ENCODE data around the gene IRF2BP2. TPM values are rescaled to one million over a fixed set of nuclear protein-coding genes. Genes with fewer than 3 reads are reported as not detected.
A peak's percentile ranks its signal among the peaks of the same experiment; 100 is the strongest.

Gene IRF2BP2
- polyA plus RNA-seq, 2 of the 4 experiments (the other 2 are of a cell fraction) = 38.2 to 53.5 TPM

DNA sequence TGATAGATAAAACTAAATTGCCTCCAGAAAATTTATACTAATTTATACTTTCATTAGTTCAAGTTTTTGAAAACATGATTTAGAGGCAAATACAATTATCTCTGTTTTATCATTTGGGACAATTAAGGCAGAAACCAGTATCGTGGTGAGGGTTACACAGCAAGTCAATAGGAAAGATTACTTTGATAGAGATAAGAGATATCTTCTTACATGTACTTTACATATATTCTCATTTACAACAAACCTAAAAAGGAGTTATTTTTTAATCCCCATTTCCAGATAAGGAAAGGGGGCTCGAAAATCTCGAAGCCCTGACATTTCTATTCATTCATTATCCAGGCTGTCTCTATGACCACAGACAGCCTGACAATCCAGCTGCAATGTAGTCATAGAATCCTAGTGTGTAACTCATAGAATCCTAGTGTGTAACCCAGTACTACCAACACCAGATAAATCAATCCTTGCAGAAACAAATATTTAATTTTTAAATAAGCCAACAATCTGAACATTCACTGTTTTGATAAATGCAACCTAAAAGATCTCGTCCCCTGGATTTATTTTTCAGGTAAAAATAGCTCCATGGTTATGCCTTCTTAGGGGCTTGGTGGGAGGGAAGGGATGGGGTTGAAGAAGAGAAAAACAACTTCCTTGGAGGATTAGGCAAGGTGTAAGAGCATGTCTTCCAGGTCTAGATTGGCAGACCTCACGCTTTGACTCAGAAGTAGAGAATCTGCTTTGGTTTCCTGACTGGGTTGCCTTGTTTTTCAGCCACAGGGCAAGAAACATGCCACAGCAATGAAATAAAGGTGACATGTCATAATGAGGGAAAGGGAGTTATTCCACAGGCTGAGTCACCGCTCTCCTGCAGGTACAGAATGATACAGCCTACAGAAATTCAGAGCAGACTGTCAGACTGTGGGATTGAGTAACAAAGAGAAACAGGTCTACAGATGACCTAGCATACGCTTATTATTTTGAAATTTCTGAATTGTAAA, 45.6 kb downstream of the IRF2BP2 start (continued):
- TF ChIP-seq HOXB13 (CRISPR knock-in tag; IDR thresholded peaks at IDR 0.05; ENCODE audit: low read depth) (no peak), POLR2AphosphoS2 (conservative IDR thresholded peaks at IDR 0.05; ENCODE audit: low read length) (no peak), NFE2L2 (conservative IDR thresholded peaks at IDR 0.05; ENCODE audit: low read length) (no peak), ELK1 (IDR thresholded peaks at IDR 0.05; ENCODE audit: low read depth, low read length) (no peak), CTCF (IDR thresholded peaks at IDR 0.05) (no peak), RARB (CRISPR knock-in tag; IDR thresholded peaks at IDR 0.05) (no peak), GATA3 (IDR thresholded peaks at IDR 0.05; ENCODE audit: borderline replicate concordance) (peak; percentile 46; the same call in 1 of the 2 replicates), CHD2 (IDR thresholded peaks at IDR 0.05; ENCODE audit: low read length, partially characterized antibody) (no peak), TFCP2L1 (CRISPR knock-in tag; IDR thresholded peaks at IDR 0.05) (no peak), SREBF2 (IDR thresholded peaks at IDR 0.05) (no peak), RNF2 (IDR thresholded peaks at IDR 0.05; ENCODE audit: borderline replicate concordance, low read depth) (no peak), HOXB5 (CRISPR knock-in tag; IDR thresholded peaks at IDR 0.05) (no peak), RAD21 (conservative IDR thresholded peaks at IDR 0.05 in 1 of 2, IDR thresholded peaks at IDR 0.05 in 1 of 2) (peak; percentile 4 to 41; a peak in 1 of 5 replicates), EP300 (IDR thresholded peaks at IDR 0.05) (peak; percentile 67 to 77; a peak in 3 of 5 replicates), NPAS2 (CRISPR knock-in tag; IDR thresholded peaks at IDR 0.05; ENCODE audit: borderline replicate concordance) (no peak), HEYL (CRISPR knock-in tag; IDR thresholded peaks at IDR 0.05) (no peak), CBX8 (IDR thresholded peaks at IDR 0.05) (no peak), KDM5A (IDR thresholded peaks at IDR 0.05) (no peak), MAZ (IDR thresholded peaks at IDR 0.05; ENCODE audit: borderline replicate concordance, low read depth, low read length) (no peak), JUN (IDR thresholded peaks at IDR 0.05) (peak in 1 of 2 experiments; percentile 78; a peak in 4 of 5 replicates), ZFP36 (IDR thresholded peaks at IDR 0.05; ENCODE audit: borderline replicate concordance, partially characterized antibody) (no peak), MYC (IDR thresholded peaks at IDR 0.05; ENCODE audit: borderline replicate concordance, low read length) (no peak), ZNF302 (CRISPR knock-in tag; IDR thresholded peaks at IDR 0.05) (no peak), CEBPB (IDR thresholded peaks at IDR 0.05) (peak; percentile 55 to 75; a peak in 2 of 4 replicates), HMGXB4 (CRISPR knock-in tag; IDR thresholded peaks at IDR 0.05; ENCODE audit: borderline replicate concordance) (no peak), EHMT2 (IDR thresholded peaks at IDR 0.05; ENCODE audit: low read depth) (no peak), KDM1A (IDR thresholded peaks at IDR 0.05; ENCODE audit: low read depth) (no peak), ZC3H11A (IDR thresholded peaks at IDR 0.05) (no peak), HOXA7 (CRISPR knock-in tag; IDR thresholded peaks at IDR 0.05) (no peak), POLR2A (IDR thresholded peaks at IDR 0.05; ENCODE audit: low read length) (no peak)
- TF ChIP-seq, protein P1, sequence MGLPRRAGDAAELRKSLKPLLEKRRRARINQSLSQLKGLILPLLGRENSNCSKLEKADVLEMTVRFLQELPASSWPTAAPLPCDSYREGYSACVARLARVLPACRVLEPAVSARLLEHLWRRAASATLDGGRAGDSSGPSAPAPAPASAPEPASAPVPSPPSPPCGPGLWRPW (IDR thresholded peaks at IDR 0.05) = no peak
- TF ChIP-seq, protein P2, sequence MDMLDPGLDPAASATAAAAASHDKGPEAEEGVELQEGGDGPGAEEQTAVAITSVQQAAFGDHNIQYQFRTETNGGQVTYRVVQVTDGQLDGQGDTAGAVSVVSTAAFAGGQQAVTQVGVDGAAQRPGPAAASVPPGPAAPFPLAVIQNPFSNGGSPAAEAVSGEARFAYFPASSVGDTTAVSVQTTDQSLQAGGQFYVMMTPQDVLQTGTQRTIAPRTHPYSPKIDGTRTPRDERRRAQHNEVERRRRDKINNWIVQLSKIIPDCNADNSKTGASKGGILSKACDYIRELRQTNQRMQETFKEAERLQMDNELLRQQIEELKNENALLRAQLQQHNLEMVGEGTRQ (IDR thresholded peaks at IDR 0.05) = no peak
- TF ChIP-seq, protein P3, sequence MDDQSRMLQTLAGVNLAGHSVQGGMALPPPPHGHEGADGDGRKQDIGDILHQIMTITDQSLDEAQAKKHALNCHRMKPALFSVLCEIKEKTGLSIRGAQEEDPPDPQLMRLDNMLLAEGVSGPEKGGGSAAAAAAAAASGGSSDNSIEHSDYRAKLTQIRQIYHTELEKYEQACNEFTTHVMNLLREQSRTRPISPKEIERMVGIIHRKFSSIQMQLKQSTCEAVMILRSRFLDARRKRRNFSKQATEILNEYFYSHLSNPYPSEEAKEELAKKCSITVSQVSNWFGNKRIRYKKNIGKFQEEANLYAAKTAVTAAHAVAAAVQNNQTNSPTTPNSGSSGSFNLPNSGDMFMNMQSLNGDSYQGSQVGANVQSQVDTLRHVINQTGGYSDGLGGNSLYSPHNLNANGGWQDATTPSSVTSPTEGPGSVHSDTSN (IDR thresholded peaks at IDR 0.05) = no peak

All from A549 (cell line).